Measurements from ENCODE around the gene SVOPL.

Gene SVOPL

GRCh38 chr7:138579671-138580070 lies 121.5 kb downstream of the SVOPL start:
- no peak for TF ChIP-seq CTCF (IDR thresholded peaks at IDR 0.05; ENCODE audit: low read depth, low read length)
- no peak overlapping the region for H3K4me3 ChIP-seq (ENCODE audit: low read depth, low read length)
- in situ Hi-C loops (cut with HindIII; ENCODE audit: low sequenced_read_pairs) = no loop called here
- no peak for DNase-seq (ENCODE audit: low read depth, low spot score)

- TF ChIP-seq CTCF (IDR thresholded peaks at IDR 0.05; ENCODE audit: low read depth, low read length) = no peak
- in situ Hi-C loops (cut with HindIII; ENCODE audit: low sequenced_read_pairs) = no loop called here
- no peak overlapping the region for H3K4me3 ChIP-seq (ENCODE audit: low read depth, low read length)
- DNase-seq (ENCODE audit: low read depth, low spot score) = no peak
Observed at GRCh38 chr7:138579136-138579535, 122.0 kb downstream of the SVOPL start.

GRCh38 chr7:138575897-138576428 lies 125.2 kb downstream of the SVOPL start:
- no peak overlapping the region for H3K4me3 ChIP-seq (ENCODE audit: low read depth, low read length)
- in situ Hi-C loops (cut with HindIII; ENCODE audit: low sequenced_read_pairs) = no loop called here
- no peak for DNase-seq (ENCODE audit: low read depth, low spot score)
- no peak for TF ChIP-seq CTCF (IDR thresholded peaks at IDR 0.05; ENCODE audit: low read depth, low read length)

- in situ Hi-C loops (cut with HindIII; ENCODE audit: low sequenced_read_pairs) = no loop called here
- no peak for DNase-seq (ENCODE audit: low read depth, low spot score)
- no peak for TF ChIP-seq CTCF (IDR thresholded peaks at IDR 0.05; ENCODE audit: low read depth, low read length)
- H3K4me3 ChIP-seq (ENCODE audit: low read depth, low read length) = no peak overlapping the region
Observed at GRCh38 chr7:138573741-138574140, 127.4 kb downstream of the SVOPL start.

GRCh38 chr7:138570715-138571114 lies 130.4 kb downstream of the SVOPL start:
- no peak for DNase-seq (ENCODE audit: low read depth, low spot score)
- TF ChIP-seq CTCF (IDR thresholded peaks at IDR 0.05; ENCODE audit: low read depth, low read length) = no peak
- no peak overlapping the region for H3K4me3 ChIP-seq (ENCODE audit: low read depth, low read length)
- in situ Hi-C loops (cut with HindIII; ENCODE audit: low sequenced_read_pairs) = no loop called here

- no peak for DNase-seq (ENCODE audit: low read depth, low spot score)
- in situ Hi-C loops (cut with HindIII; ENCODE audit: low sequenced_read_pairs) = no loop called here
- no peak for TF ChIP-seq CTCF (IDR thresholded peaks at IDR 0.05; ENCODE audit: low read depth, low read length)
- H3K4me3 ChIP-seq (ENCODE audit: low read depth, low read length) = no peak overlapping the region
Observed at GRCh38 chr7:138569418-138569817, 131.7 kb downstream of the SVOPL start.

GRCh38 chr7:138568655-138569054 lies 132.5 kb downstream of the SVOPL start:
- in situ Hi-C loops (cut with HindIII; ENCODE audit: low sequenced_read_pairs) = no loop called here
- no peak overlapping the region for H3K4me3 ChIP-seq (ENCODE audit: low read depth, low read length)
- no peak for DNase-seq (ENCODE audit: low read depth, low spot score)
- TF ChIP-seq CTCF (IDR thresholded peaks at IDR 0.05; ENCODE audit: low read depth, low read length) = no peak
